Sigmoid colon (tissue), 4 donors: ENCODE data around the gene S100P.

Experiments used
- EP300 ChIP-seq, 4 donors: sonication (generic); formaldehyde crosslinking; IDR thresholded peaks; one replicate each; pipeline ENCODE4 v1.6.1; 2017; ENCODE audit warnings: antibody characterized with exemption in 4 of 4
- POLR2A ChIP-seq, 2 donors: fragments of 450-650 bp; IDR thresholded peaks; one replicate each; pipeline ENCODE4 v1.6.1; 2016; ENCODE audit warnings: antibody characterized with exemption in 2 of 2, mild to moderate bottlenecking in 2 of 2, moderate library complexity in 2 of 2
- POLR2AphosphoS5 ChIP-seq, 4 donors: sonication (generic); formaldehyde crosslinking; IDR thresholded peaks; one replicate each; pipeline ENCODE4 v1.6.1; 2017; ENCODE audit warnings: antibody characterized with exemption in 4 of 4
- TF ChIP-seq, protein P1 (sequence below), 4 experiments: fragments of 450-650 bp in 3 of 4; fragments of 200-600 bp in 1 of 4; IDR thresholded peaks; one replicate each; pipeline ENCODE4 v1.5.1; 2016 to 2019; ENCODE audit warnings: antibody characterized with exemption in 4 of 4, mild to moderate bottlenecking in 3 of 4, moderate library complexity in 2 of 4

DNA sequence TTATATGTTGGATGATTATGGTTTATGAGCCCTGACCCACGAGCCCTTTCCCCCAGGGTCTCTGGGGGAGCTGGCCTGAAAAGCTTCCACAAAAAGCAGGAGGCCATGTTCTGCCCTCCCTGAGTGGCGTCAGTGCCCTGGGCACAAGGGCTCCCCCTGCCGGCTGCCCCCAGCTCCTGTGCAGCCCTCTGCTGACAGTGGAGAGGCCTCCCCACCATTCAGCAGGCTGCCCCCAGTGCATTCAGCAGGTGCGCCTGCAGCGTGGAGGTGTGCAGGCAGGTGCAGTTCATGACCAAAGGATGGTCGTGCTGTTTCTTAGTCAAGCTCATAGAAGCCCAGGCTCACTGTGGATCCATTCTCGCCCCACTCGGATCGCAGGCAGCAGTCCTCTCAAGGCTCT lies 12.5 kb upstream of the S100P start:
- TF ChIP-seq, protein P1, sequence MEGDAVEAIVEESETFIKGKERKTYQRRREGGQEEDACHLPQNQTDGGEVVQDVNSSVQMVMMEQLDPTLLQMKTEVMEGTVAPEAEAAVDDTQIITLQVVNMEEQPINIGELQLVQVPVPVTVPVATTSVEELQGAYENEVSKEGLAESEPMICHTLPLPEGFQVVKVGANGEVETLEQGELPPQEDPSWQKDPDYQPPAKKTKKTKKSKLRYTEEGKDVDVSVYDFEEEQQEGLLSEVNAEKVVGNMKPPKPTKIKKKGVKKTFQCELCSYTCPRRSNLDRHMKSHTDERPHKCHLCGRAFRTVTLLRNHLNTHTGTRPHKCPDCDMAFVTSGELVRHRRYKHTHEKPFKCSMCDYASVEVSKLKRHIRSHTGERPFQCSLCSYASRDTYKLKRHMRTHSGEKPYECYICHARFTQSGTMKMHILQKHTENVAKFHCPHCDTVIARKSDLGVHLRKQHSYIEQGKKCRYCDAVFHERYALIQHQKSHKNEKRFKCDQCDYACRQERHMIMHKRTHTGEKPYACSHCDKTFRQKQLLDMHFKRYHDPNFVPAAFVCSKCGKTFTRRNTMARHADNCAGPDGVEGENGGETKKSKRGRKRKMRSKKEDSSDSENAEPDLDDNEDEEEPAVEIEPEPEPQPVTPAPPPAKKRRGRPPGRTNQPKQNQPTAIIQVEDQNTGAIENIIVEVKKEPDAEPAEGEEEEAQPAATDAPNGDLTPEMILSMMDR (IDR thresholded peaks at IDR 0.05) = no peak
- TF ChIP-seq POLR2A (IDR thresholded peaks at IDR 0.05) = no peak
- TF ChIP-seq POLR2AphosphoS5 (IDR thresholded peaks at IDR 0.05) = no peak
- no peak for TF ChIP-seq EP300 (IDR thresholded peaks at IDR 0.05)
